ENCODE results near the gene TNRC6A. TPM values are rescaled to one million over a fixed set of nuclear protein-coding genes. Genes with fewer than 3 reads are reported as not detected.

TNRC6A gene
- total and polyA plus RNA-seq, 10 of the 15 experiments (the other 5 are each of a cell fraction or from before 2014, with no cell fraction given) = 4.6 to 41.3 (median 29.7) TPM

DNA sequence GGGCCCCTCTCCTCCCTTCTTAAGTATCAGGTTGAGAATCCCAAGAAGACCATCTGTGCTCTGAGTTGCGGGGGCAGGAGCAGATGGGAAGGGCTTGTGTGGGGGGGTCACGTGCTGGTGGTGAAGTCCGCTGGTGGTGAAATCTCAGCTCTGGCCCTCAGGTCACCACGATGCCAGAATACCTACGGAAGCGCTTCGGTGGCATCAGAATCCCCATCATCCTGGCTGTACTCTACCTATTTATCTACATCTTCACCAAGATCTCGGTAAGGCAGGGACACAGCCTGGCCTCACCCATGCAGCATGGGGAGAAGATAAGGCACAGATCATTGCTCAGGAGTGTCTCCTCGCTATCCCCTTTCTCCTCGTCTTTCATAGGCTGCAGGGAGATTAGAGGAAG, 146.0 kb downstream of the TNRC6A start:
- ChIA-PET POLR2A (no interaction called here), RAD21 (ENCODE audit: unreplicated experiment) (interaction anchor here (0.7 kb wide), 1 partner anchor 29 kb away, joined by 3 read pairs; no protein-coding TSS in a partner anchor), SMC1A (ENCODE audit: uncharacterized antibody, unreplicated experiment) (no interaction called here), CTCF (no interaction called here)
- Histone ChIP-seq H3K4me2 (ENCODE audit: control insufficient read depth, insufficient read depth) (no peak overlapping the region), H3K4me1 (ENCODE audit: control insufficient read depth, insufficient read depth, low read length) (no peaks in the 10 kb centered on the region), H4K20me1 (ENCODE audit: control insufficient read depth, insufficient read depth) (no peaks in the 10 kb centered on the region), H3K27ac (ENCODE audit: control insufficient read depth, insufficient read depth) (no peak overlapping the region), H3K79me2 (ENCODE audit: control insufficient read depth, insufficient read depth, low read length) (no peaks in the 10 kb centered on the region), H3K9ac (ENCODE audit: control insufficient read depth, insufficient read depth, low read length) (no peak overlapping the region), H3K4me3 (no peak overlapping the region), H2AFZ (ENCODE audit: control insufficient read depth, low read depth, low read length) (no peak overlapping the region), H3K27me3 (replicated peaks in 1 of 2; ENCODE audit: control insufficient read depth in 2 of 2, insufficient read depth in 2 of 2, low read length in 1 of 2) (no peaks in the 10 kb centered on the region; a peak in 1 of 4 replicates), H3K9me3 (replicated peaks; ENCODE audit: control insufficient read depth, insufficient read depth, low read length) (no peaks in the 10 kb centered on the region), H3K36me3 (ENCODE audit: control insufficient read depth in 2 of 2, insufficient read depth in 2 of 2, low read length in 1 of 2) (no peaks in the 10 kb centered on the region)
- FAIRE-seq (no peak), DNase-seq (ENCODE audit: low read depth, low spot score) (no peak), ATAC-seq (no peak)
- intact Hi-C loops (cut with micrococcal nuclease; ENCODE audit: unreplicated experiment) (no loop called here), in situ Hi-C loops (cut with MboI) (no loop called here)
- TF ChIP-seq TCF12 (IDR thresholded peaks at IDR 0.05; ENCODE audit: low read depth, low read length) (no peak), HDAC2 (IDR thresholded peaks at IDR 0.05) (no peak), SMAD1 (IDR thresholded peaks at IDR 0.05; ENCODE audit: low read depth, partially characterized antibody) (no peak), JUND (IDR thresholded peaks at IDR 0.05; ENCODE audit: low read depth, low read length) (no peak), SREBF1 (IDR thresholded peaks at IDR 0.05; ENCODE audit: low read length) (no peak), RBBP5 (conservative IDR thresholded peaks at IDR 0.05) (no peak), RAD21 (IDR thresholded peaks at IDR 0.05; ENCODE audit: insufficient read depth, low read depth, low read length) (no peak), ZNF384 (IDR thresholded peaks at IDR 0.05; ENCODE audit: borderline replicate concordance, low read depth, low read length) (no peak), ETV6 (conservative IDR thresholded peaks at IDR 0.05 in 1 of 2, IDR thresholded peaks at IDR 0.05 in 1 of 2; ENCODE audit: borderline replicate concordance in 1 of 2, low read depth in 1 of 2) (no peak), ESRRA (IDR thresholded peaks at IDR 0.05; ENCODE audit: low read length) (no peak)
- TF ChIP-seq, protein P1, sequence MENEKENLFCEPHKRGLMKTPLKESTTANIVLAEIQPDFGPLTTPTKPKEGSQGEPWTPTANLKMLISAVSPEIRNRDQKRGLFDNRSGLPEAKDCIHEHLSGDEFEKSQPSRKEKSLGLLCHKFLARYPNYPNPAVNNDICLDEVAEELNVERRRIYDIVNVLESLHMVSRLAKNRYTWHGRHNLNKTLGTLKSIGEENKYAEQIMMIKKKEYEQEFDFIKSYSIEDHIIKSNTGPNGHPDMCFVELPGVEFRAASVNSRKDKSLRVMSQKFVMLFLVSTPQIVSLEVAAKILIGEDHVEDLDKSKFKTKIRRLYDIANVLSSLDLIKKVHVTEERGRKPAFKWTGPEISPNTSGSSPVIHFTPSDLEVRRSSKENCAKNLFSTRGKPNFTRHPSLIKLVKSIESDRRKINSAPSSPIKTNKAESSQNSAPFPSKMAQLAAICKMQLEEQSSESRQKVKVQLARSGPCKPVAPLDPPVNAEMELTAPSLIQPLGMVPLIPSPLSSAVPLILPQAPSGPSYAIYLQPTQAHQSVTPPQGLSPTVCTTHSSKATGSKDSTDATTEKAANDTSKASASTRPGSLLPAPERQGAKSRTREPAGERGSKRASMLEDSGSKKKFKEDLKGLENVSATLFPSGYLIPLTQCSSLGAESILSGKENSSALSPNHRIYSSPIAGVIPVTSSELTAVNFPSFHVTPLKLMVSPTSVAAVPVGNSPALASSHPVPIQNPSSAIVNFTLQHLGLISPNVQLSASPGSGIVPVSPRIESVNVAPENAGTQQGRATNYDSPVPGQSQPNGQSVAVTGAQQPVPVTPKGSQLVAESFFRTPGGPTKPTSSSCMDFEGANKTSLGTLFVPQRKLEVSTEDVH (IDR thresholded peaks at IDR 0.05; ENCODE audit: low read depth, partially characterized antibody) = no peak
- WGBS (ENCODE audit: insufficient coverage, insufficient replicate concordance, low lambda C conversion rate, missing lambda C conversion rate) = 51% methylated on average over 10 of the region's 10 CpGs
- no TSS peak for BruUV-seq (replicated peaks)

Other genes starting within 250 kb of the TNRC6A start
- gene RBBP6, start 190.1 kb upstream of the TNRC6A start, total RNA-seq (2014; rRNA removed) = 20.1 and 20.6 TPM in 2 replicates
- gene RBBP6, start 190.1 kb upstream of the TNRC6A start, total RNA-seq (2014; rRNA removed; fragmentation: Illumina TruSeq; extraction: Trizol) = 40.7 and 42.2 TPM in 2 replicates
- 54.0 and 57.3 TPM in 2 replicates for gene RBBP6, start 190.1 kb upstream of the TNRC6A start, total RNA-seq (2021)
- gene RBBP6, start 190.1 kb upstream of the TNRC6A start, polyA plus RNA-seq (2011; rRNA removed) = 80.2 and 118 TPM in 2 replicates
- gene RBBP6, start 190.1 kb upstream of the TNRC6A start, polyA plus RNA-seq (2014; fragmentation: Illumina TruSeq; extraction: Trizol) = 65.5 and 78.0 TPM in 2 replicates
- 10 to 100 TPM; 16.9 to 23.4 TPM for gene RBBP6, start 190.1 kb upstream of the TNRC6A start, polyA plus RNA-seq (2014; fragmentation: Nextera tagmentation; extraction: Ambion mirVana)
- 30.5 and 41.1 TPM in 2 replicates for gene RBBP6, start 190.1 kb upstream of the TNRC6A start, polyA plus RNA-seq (2014; rRNA removed)
- gene RBBP6, start 190.1 kb upstream of the TNRC6A start, polyA plus RNA-seq (2016; fragmentation: Nextera tagmentation; extraction: Ambion mirVana) = 10 to 100 TPM; 29.4 to 32.4 TPM
- not detected in 2 replicates for gene SLC5A11, start 116.3 kb downstream of the TNRC6A start, total RNA-seq (2014; rRNA removed)
- not detected in 2 replicates for gene SLC5A11, start 116.3 kb downstream of the TNRC6A start, total RNA-seq (2014; rRNA removed; fragmentation: Illumina TruSeq; extraction: Trizol)
- gene SLC5A11, start 116.3 kb downstream of the TNRC6A start, total RNA-seq (2021) = not detected in 2 replicates
- not detected in 2 replicates for gene SLC5A11, start 116.3 kb downstream of the TNRC6A start, polyA plus RNA-seq (2011; rRNA removed)
- not detected in 2 replicates for gene SLC5A11, start 116.3 kb downstream of the TNRC6A start, polyA plus RNA-seq (2014; fragmentation: Illumina TruSeq; extraction: Trizol)
- gene SLC5A11, start 116.3 kb downstream of the TNRC6A start, polyA plus RNA-seq (2014; fragmentation: Nextera tagmentation; extraction: Ambion mirVana) = not detected
- gene SLC5A11, start 116.3 kb downstream of the TNRC6A start, polyA plus RNA-seq (2014; rRNA removed) = 0.10 TPM in 1 of 2 replicates, not detected in the other
- not detected for gene SLC5A11, start 116.3 kb downstream of the TNRC6A start, polyA plus RNA-seq (2016; fragmentation: Nextera tagmentation; extraction: Ambion mirVana)